Liver (tissue), 3 donors: Measurements from ENCODE around the gene RNASE13.

Experiments used
- EGR1 ChIP-seq, 2 donors: IDR thresholded peaks; 2 replicates each; pipeline ENCODE4 v1.6.1; 2016 to 2018; ENCODE audit warnings: antibody characterized with exemption in 2 of 2, low read depth in 2 of 2
- HNF4G ChIP-seq: IDR thresholded peaks from 2 replicates; pipeline ENCODE4 v1.6.1; 2016; ENCODE audit warnings: antibody characterized with exemption
- REST ChIP-seq: IDR thresholded peaks from 2 replicates; pipeline ENCODE4 v1.6.1; 2016; ENCODE audit warnings: antibody characterized with exemption, mild to moderate bottlenecking
- SP1 ChIP-seq: IDR thresholded peaks from 2 replicates; pipeline ENCODE4 v1.6.1; 2018; ENCODE audit warnings: antibody characterized with exemption, mild to moderate bottlenecking
- YY1 ChIP-seq: IDR thresholded peaks from 2 replicates; pipeline ENCODE4 v1.6.1; 2016; ENCODE audit warnings: antibody characterized with exemption, mild to moderate bottlenecking
- ZBTB33 ChIP-seq: IDR thresholded peaks from 2 replicates; pipeline ENCODE4 v1.6.1; 2016; ENCODE audit warnings: antibody characterized with exemption
- TF ChIP-seq, protein P1 (sequence below): fragments of 150-350 bp; IDR thresholded peaks from 2 replicates; pipeline ENCODE4 v1.5.1; 2017; ENCODE audit warnings: improper control_type of control experiment, low read depth, low read length; ENCODE audit not compliant: missing input control
- TF ChIP-seq, protein P2 (sequence below): IDR thresholded peaks from 2 replicates; pipeline ENCODE4 v1.6.1; 2016; ENCODE audit warnings: antibody characterized with exemption
- donor health status: healthy.
- donor health status: healthy.

DNA sequence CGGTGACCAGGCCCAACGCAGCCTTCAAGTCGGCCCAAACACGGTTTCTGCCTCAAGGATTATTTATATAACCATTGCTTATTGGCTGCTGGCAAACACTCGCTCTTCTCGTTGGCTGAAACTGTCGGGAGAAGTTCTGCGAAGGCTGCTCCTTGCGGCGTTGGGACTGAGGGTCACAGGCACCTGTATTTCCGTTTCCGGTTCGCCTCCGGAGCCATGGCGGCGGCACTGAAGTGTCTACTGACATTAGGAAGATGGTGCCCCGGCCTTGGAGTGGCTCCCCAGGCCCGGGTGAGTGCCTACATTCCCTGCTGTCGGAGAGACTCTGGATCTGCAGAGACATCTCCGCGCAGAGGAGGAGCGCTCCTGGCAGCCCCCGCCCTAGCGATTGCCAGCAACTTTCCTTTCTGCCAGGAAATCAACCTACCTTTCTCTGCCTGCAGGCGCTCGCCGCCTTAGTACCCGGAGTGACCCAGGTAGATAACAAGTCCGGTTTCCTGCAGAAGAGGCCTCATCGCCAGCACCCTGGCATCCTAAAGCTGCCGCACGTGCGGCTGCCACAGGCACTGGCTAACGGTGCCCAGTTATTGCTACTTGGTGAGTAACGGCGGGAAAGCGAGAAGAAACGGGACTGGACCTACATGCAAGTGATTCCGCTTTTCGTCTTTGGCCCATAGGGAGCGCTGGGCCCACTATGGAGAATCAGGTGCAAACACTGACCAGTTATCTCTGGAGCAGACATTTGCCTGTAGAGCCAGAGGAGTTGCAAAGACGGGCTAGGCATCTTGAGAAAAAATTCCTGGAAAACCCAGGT lies 44.6 kb downstream of the RNASE13 start, which contains the start of gene METTL17:
- TF ChIP-seq REST (no peak), ZBTB33 (peak; percentile 37), SP1 (peak; percentile 82), HNF4G (no peak), YY1 (peak; percentile 97), EGR1 (IDR thresholded peaks at IDR 0.05; ENCODE audit: low read depth in 2 of 2) (peak in 1 of 2 donors; percentile 46)
- TF ChIP-seq, protein P1, sequence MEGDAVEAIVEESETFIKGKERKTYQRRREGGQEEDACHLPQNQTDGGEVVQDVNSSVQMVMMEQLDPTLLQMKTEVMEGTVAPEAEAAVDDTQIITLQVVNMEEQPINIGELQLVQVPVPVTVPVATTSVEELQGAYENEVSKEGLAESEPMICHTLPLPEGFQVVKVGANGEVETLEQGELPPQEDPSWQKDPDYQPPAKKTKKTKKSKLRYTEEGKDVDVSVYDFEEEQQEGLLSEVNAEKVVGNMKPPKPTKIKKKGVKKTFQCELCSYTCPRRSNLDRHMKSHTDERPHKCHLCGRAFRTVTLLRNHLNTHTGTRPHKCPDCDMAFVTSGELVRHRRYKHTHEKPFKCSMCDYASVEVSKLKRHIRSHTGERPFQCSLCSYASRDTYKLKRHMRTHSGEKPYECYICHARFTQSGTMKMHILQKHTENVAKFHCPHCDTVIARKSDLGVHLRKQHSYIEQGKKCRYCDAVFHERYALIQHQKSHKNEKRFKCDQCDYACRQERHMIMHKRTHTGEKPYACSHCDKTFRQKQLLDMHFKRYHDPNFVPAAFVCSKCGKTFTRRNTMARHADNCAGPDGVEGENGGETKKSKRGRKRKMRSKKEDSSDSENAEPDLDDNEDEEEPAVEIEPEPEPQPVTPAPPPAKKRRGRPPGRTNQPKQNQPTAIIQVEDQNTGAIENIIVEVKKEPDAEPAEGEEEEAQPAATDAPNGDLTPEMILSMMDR = peak; percentile 11
- TF ChIP-seq, protein P2, sequence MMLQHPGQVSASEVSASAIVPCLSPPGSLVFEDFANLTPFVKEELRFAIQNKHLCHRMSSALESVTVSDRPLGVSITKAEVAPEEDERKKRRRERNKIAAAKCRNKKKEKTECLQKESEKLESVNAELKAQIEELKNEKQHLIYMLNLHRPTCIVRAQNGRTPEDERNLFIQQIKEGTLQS = no peak
